BJ (cell line): ENCODE results near the gene EYA3. TPM values are rescaled to one million over a fixed set of nuclear protein-coding genes. Genes with fewer than 3 reads are reported as not detected.

Experiments used
- CTCF ChIA-PET: fragments of 350-600 bp; formaldehyde crosslinking; extraction: SDS; loops from one replicate; lab custom pipeline; 2021; ENCODE audit warnings: antibody characterized with exemption, inconsistent platforms; lab: Yijun Ruan, JAX
- POLR2A ChIA-PET: fragments of 300-600 bp; sonication (Branson Sonifier 250); formaldehyde crosslinking; extraction: SDS; loops from one replicate; lab custom pipeline; 2021; ENCODE audit warnings: antibody characterized with exemption; lab: Charles Lee
- DNase-seq: peaks from one replicate; pipeline ENCODE4 v3.0.0-alpha.2; 2011; ENCODE audit warnings: low read depth
- H3K27me3 ChIP-seq: 2 replicates; pipeline ENCODE4 v1.6.0; 2011; ENCODE audit warnings: low read length; ENCODE audit not compliant: control insufficient read depth, insufficient read depth
- H3K36me3 ChIP-seq: 2 replicates; pipeline ENCODE4 v1.5.1; 2011; ENCODE audit warnings: low read length; ENCODE audit not compliant: control insufficient read depth, insufficient read depth
- H3K4me3 ChIP-seq: 2 replicates; pipeline ENCODE4 v1.5.1; 2011; ENCODE audit warnings: low read depth, mild to moderate bottlenecking, control low read depth, low read length
- polyA plus RNA-seq: library from polyadenylated mRNA; depleted of rRNA; stranded (reverse); fragments of >200 nt; gene quantifications from 2 replicates; pipeline ENCODE4 v1.2.3, GENCODE V29; 2011
- TF ChIP-seq, protein P1 (sequence below): IDR thresholded peaks from 2 replicates; pipeline ENCODE4 v1.5.1; 2011; ENCODE audit warnings: low read depth, mild to moderate bottlenecking, control low read depth, inconsistent platforms, low read length, moderate library complexity; ENCODE audit not compliant: insufficient read depth

EYA3 gene
- polyA plus RNA-seq, 1 experiment, result 8.6 TPM

DNA sequence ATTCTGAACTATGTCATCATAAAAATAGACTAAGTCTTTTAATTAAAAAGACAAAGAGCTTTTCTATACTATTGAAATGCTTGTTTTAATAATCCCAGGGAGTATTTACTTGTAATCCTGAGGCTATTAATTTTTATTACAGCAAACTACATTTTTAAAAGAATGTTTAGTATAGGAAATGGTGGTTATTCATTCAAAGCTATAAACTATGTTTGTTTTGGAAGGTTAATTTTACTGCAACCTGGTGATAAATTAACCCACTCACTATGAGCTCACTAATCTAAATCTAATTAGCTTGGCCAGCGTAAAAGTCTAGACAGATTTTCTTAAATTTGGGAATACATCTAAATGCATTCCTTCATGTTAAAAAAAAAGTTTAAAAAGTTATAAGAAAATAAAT, 13.8 kb upstream of the EYA3 start:
- no peaks in the 10 kb centered on the region for H3K36me3 ChIP-seq
- TF ChIP-seq, protein P1, sequence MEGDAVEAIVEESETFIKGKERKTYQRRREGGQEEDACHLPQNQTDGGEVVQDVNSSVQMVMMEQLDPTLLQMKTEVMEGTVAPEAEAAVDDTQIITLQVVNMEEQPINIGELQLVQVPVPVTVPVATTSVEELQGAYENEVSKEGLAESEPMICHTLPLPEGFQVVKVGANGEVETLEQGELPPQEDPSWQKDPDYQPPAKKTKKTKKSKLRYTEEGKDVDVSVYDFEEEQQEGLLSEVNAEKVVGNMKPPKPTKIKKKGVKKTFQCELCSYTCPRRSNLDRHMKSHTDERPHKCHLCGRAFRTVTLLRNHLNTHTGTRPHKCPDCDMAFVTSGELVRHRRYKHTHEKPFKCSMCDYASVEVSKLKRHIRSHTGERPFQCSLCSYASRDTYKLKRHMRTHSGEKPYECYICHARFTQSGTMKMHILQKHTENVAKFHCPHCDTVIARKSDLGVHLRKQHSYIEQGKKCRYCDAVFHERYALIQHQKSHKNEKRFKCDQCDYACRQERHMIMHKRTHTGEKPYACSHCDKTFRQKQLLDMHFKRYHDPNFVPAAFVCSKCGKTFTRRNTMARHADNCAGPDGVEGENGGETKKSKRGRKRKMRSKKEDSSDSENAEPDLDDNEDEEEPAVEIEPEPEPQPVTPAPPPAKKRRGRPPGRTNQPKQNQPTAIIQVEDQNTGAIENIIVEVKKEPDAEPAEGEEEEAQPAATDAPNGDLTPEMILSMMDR, result no peak
- ChIA-PET CTCF (interaction anchor here (0.7 to 1.5 kb wide), 3 partner anchors 11 to 98 kb away, joined by 3 to 10 read pairs (median 4); no protein-coding TSS in a partner anchor), POLR2A (no interaction called here)
- no peak overlapping the region for H3K4me3 ChIP-seq
- DNase-seq, result no peak
- H3K27me3 ChIP-seq, result no peaks in the 10 kb centered on the region

DNA sequence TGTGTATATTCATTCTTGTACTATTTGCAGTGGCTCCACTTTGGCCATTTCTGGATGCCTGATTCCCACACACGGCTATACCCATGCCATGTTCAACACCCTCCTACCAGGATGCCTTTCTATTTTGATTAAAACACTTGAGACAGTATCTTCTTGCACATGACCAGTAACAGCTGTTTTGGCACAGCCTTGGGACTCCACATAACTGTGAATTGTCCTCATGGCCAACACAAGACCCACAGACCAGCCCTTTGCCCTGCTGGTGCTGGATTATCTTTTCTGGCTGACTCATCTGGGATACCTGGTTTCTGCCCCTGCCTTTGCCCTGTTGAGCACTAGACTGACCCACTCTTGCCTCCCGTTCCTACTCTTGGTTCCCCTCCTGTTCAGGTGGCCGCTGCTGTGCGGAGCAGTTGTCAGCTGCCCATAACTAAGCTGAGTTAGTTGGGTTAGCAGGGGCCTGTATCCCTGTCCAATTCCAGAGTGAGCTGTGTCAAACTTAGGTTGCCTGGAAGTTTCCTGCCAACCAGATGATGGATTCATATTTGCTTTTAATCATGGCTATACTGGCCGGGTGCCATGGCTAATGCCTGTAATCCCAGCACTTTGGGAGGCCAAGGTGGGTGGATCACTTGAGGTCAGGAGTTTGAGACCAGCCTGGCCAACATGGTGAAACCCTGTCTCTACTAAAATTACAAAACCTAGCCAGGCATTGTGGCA, 10.8 kb upstream of the EYA3 start:
- CTCF ChIA-PET, result interaction anchor here (1.1 to 1.9 kb wide), 3 partner anchors 9 to 110 kb away, joined by 3 to 5 read pairs (median 3); no protein-coding TSS in a partner anchor
- no peak for DNase-seq
- no peaks in the 10 kb centered on the region for H3K36me3 ChIP-seq
- TF ChIP-seq, protein P1, result no peak
- POLR2A ChIA-PET, result no interaction called here
- no peak overlapping the region for H3K4me3 ChIP-seq
- no peaks in the 10 kb centered on the region for H3K27me3 ChIP-seq

DNA sequence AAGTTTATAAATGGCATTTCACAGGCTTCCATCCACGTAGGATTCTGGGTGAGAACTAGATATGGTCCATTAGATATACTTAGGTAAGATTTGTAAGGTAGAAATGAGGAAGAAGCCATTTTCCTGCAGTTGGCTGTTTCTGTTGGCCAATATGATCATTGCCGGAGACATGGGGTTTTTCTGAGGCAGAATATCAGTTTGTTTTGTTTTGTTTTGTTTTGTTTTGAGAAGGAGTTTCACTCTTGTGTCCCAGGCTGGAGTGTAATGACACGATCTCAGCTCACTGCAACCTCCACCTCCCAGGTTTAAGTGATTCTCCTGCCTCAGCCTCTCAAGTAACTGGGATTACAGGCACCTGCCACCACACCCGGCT, 8.7 kb upstream of the EYA3 start:
- Histone ChIP-seq H3K36me3 (no peaks in the 10 kb centered on the region), H3K27me3 (no peaks in the 10 kb centered on the region), H3K4me3 (no peak overlapping the region)
- TF ChIP-seq, protein P1, result no peak
- DNase-seq, result no peak
- CTCF ChIA-PET, result interaction anchor here (4.1 kb wide), 1 partner anchor 112 kb away, joined by 21 read pairs; no protein-coding TSS in a partner anchor
- POLR2A ChIA-PET, result no interaction called here

DNA sequence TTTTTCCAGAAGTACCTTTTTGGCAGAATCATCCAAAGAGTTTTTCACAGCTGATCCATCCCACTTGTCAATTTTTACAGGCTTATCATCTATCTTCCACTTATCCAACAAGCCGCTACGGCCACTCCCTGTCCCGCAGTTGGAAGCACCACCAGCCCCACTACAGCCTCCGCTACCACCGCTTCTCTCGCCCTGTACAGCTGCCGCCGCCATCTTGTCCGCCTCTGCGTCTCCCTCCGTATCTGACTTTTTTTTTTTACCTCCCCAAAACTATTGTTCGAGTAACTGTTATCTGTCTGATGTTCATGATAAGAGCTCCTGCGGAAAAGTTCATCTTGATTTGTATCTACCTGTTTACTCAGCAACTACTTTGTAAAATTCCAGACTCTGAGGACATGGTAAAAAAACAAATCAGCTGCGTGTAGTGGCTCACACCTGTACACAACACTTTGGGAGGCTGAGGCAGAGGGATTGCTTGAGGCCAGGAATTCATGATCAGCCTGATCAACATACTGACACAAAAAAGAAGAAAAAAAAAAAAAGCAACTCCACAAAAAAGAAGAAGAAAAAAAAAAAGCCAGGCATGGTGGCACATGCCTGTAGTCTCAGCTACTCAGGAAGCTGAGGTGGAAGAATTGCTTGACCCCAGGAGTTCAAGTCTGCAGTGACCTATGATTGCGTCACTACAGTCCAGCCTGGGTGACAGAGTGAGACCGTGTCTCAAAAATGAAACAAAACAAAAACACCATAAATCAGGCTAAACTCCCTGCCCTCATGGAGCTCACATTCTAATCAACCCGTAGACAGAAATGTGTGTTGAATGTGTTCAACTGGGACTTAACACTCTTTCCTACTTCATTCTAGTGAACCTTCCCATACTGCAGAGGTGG, 8.0 kb upstream of the EYA3 start:
- POLR2A ChIA-PET, result interaction anchor here (0.6 kb wide), 1 partner anchor 8 kb away, joined by 10 read pairs; no protein-coding TSS in a partner anchor
- CTCF ChIA-PET, result interaction anchor here (0.9 to 4.1 kb wide), 2 partner anchors 109 to 112 kb away, joined by 3 to 21 read pairs; no protein-coding TSS in a partner anchor
- DNase-seq, result no peak

More for the DNA sequence above, 8.0 kb upstream of the EYA3 start:
- H3K36me3 ChIP-seq, result no peaks in the 10 kb centered on the region
- TF ChIP-seq, protein P1, result no peak
- no peaks in the 10 kb centered on the region for H3K27me3 ChIP-seq
- H3K4me3 ChIP-seq, result no peak overlapping the region
